HCT116 (cell line): ENCODE results near the gene EHMT1. TPM values are rescaled to one million over a fixed set of nuclear protein-coding genes. Genes with fewer than 3 reads are reported as not detected.
A peak's percentile ranks its signal among the peaks of the same experiment; 100 is the strongest.

Experiments used
- ATAC-seq: fragments of 200-7000 bp; cut with Tn5 transposase; 2 replicates; pipeline ENCODE4 v1.9.1; 2020; ENCODE audit warnings: mild to moderate bottlenecking, moderate library complexity
- BruUV-seq: library from RNA; stranded (reverse); fragments of 400-500 nt; replicated peaks from 2 replicates; lab custom pipeline; 2021; lab: Mats Ljungman, UMichigan
- CTCF ChIA-PET: fragments of 300-600 bp; sonication (Branson Sonifier 250); formaldehyde crosslinking; loops from one replicate; lab custom pipeline; 2021; ENCODE audit warnings: antibody characterized with exemption; lab: Charles Lee
- POLR2A ChIA-PET: fragments of 300-600, 350-600 bp; sonication (Branson Sonifier 250); formaldehyde crosslinking; loops from one replicate; lab custom pipeline; 2021; ENCODE audit warnings: antibody characterized with exemption; lab: Charles Lee
- RAD21 ChIA-PET, 2 experiments: fragments of 300-600 bp; sonication (Branson Sonifier 250); formaldehyde crosslinking; loops; one replicate each; lab custom pipeline; 2023; ENCODE audit warnings: low total read pairs in 2 of 2; ENCODE audit not compliant: uncharacterized antibody in 2 of 2, unreplicated experiment in 2 of 2, low non-redundant PET in 1 of 2; lab: Charles Lee
- DNase-seq: peaks from one replicate; pipeline ENCODE4 v3.0.0-alpha.2; 2010; ENCODE audit warnings: low read depth, low spot score
- H2AFZ ChIP-seq: fragments of 200-600 bp; shearing (Covaris generic), sonication (generic); 2 replicates; pipeline ENCODE4 v1.6.1; 2017; ENCODE audit warnings: low read depth, mixed run types, mixed read lengths, antibody characterized with exemption, low read length; ENCODE audit not compliant: poor library complexity, severe bottlenecking
- H3K27ac ChIP-seq: 2 replicates; pipeline ENCODE4 v1.5.1; 2012; ENCODE audit warnings: low read depth, low read length
- H3K27me3 ChIP-seq: fragments of 200-600 bp; sonication (generic); 2 replicates; pipeline ENCODE4 v1.6.1; 2016; ENCODE audit warnings: mixed run types, low read length, mixed read lengths; ENCODE audit not compliant: insufficient read depth
- H3K36me3 ChIP-seq, 2 experiments: fragments of 200-500 bp in 1 of 2; fragments of 200-600 bp in 1 of 2; sonication (Bioruptor generic) in 1 of 2; sonication (generic) in 1 of 2; 2 replicates each; pipeline versions ENCODE4 v1.5.1 to v1.6.1; 2014 to 2016; ENCODE audit warnings: low read length in 2 of 2, inconsistent platforms in 1 of 2, mixed read lengths in 1 of 2, mixed run types in 1 of 2; ENCODE audit not compliant: insufficient read depth in 2 of 2, control insufficient read depth in 1 of 2
- H3K4me1 ChIP-seq, 2 experiments: fragments of 200-600 bp in 1 of 2; sonication (generic) in 1 of 2; 2 replicates each; pipeline versions ENCODE4 v1.5.1 to v1.6.1; 2012 to 2017; ENCODE audit warnings: low read length in 2 of 2, inconsistent platforms in 1 of 2, mild to moderate bottlenecking in 1 of 2, mixed read lengths in 1 of 2, mixed run types in 1 of 2, moderate library complexity in 1 of 2; ENCODE audit not compliant: insufficient read depth in 2 of 2, control insufficient read depth in 1 of 2
- H3K4me2 ChIP-seq: fragments of 200-600 bp; sonication (generic); 2 replicates; pipeline ENCODE4 v1.6.1; 2017; ENCODE audit warnings: mixed run types, low read length, mixed read lengths
- H3K4me3 ChIP-seq, 2 experiments: fragments of 200-600 bp in 1 of 2; sonication (generic) in 1 of 2; replicated peaks in 1 of 2; 2 replicates each; pipeline ENCODE4 v1.5.1; 2011 to 2016; ENCODE audit warnings: low read length in 2 of 2, control low read depth in 1 of 2, low read depth in 1 of 2, mild to moderate bottlenecking in 1 of 2, mixed read lengths in 1 of 2, mixed run types in 1 of 2
- H3K79me2 ChIP-seq: fragments of 200-600 bp; sonication (generic); 2 replicates; pipeline ENCODE4 v1.6.1; 2017; ENCODE audit warnings: mild to moderate bottlenecking, mixed run types, low read length, moderate library complexity, mixed read lengths; ENCODE audit not compliant: insufficient read depth
- H3K9ac ChIP-seq: fragments of 200-600 bp; sonication (generic); 2 replicates; pipeline ENCODE4 v1.6.1; 2016; ENCODE audit warnings: low read length, mixed read lengths
- H3K9me2 ChIP-seq: fragments of 200-600 bp; sonication (generic), shearing (Covaris generic); 2 replicates; pipeline ENCODE4 v1.6.1; 2017; ENCODE audit warnings: mixed run types, mild to moderate bottlenecking, moderate library complexity; ENCODE audit not compliant: insufficient read depth
- H3K9me3 ChIP-seq, 2 experiments: fragments of 200-500 bp in 1 of 2; fragments of 200-600 bp in 1 of 2; sonication (Bioruptor generic) in 1 of 2; sonication (generic) in 1 of 2; 2 replicates each; pipeline ENCODE4 v1.6.1; 2014 to 2017; ENCODE audit warnings: low read length in 2 of 2, mixed read lengths in 2 of 2, inconsistent platforms in 1 of 2, low read depth in 1 of 2, mild to moderate bottlenecking in 1 of 2, mixed run types in 1 of 2, moderate library complexity in 1 of 2; ENCODE audit not compliant: control insufficient read depth in 1 of 2, insufficient read depth in 1 of 2
- H4K20me1 ChIP-seq: fragments of 200-600 bp; sonication (generic), shearing (Covaris generic); 2 replicates; pipeline ENCODE4 v1.6.1; 2017; ENCODE audit warnings: mixed run types, mild to moderate bottlenecking, moderate library complexity; ENCODE audit not compliant: insufficient read depth
- CEBPB ChIP-seq: IDR thresholded peaks from 2 replicates; pipeline ENCODE4 v1.6.1; 2012; ENCODE audit warnings: low read depth
- EGR1 ChIP-seq: IDR thresholded peaks from 2 replicates; pipeline ENCODE4 v1.6.1; 2012; ENCODE audit warnings: low read depth
- ELF1 ChIP-seq: IDR thresholded peaks from 2 replicates; pipeline ENCODE4 v1.6.1; 2012; ENCODE audit warnings: low read depth, borderline replicate concordance
- EZH2 ChIP-seq: fragments of 200-600 bp; sonication (generic); IDR thresholded peaks from 2 replicates; pipeline ENCODE4 v1.6.1; 2017; ENCODE audit warnings: antibody characterized with exemption, mixed run types
- EZH2phosphoT487 ChIP-seq: fragments of 200-600 bp; IDR thresholded peaks from 2 replicates; pipeline ENCODE4 v1.6.1; 2018; ENCODE audit warnings: antibody characterized with exemption, borderline replicate concordance
- FOSL1 ChIP-seq: IDR thresholded peaks from 2 replicates; pipeline ENCODE4 v1.6.1; 2012; ENCODE audit warnings: low read depth
- JUND ChIP-seq: IDR thresholded peaks from 2 replicates; pipeline ENCODE4 v1.6.1; 2012
- MAX ChIP-seq: IDR thresholded peaks from 2 replicates; pipeline ENCODE4 v1.6.1; 2012
- POLR2A ChIP-seq: IDR thresholded peaks from 2 replicates; pipeline ENCODE4 v1.7.0; 2011; ENCODE audit warnings: borderline replicate concordance; ENCODE audit not compliant: insufficient read depth, insufficient read length; ENCODE audit errors: extremely low read depth
- RAD21 ChIP-seq: IDR thresholded peaks from 2 replicates; pipeline ENCODE4 v1.6.1; 2012; ENCODE audit warnings: low read depth, mild to moderate bottlenecking
- SIN3A ChIP-seq: IDR thresholded peaks from 2 replicates; pipeline ENCODE4 v1.6.1; 2012; ENCODE audit warnings: low read depth
- SP1 ChIP-seq: IDR thresholded peaks from 2 replicates; pipeline ENCODE4 v1.6.1; 2012; ENCODE audit warnings: low read depth
- SRF ChIP-seq: IDR thresholded peaks from 2 replicates; pipeline ENCODE4 v1.6.1; 2012; ENCODE audit warnings: low read depth
- TCF7L2 ChIP-seq: IDR thresholded peaks from 2 replicates; pipeline ENCODE4 v1.7.0; 2011; ENCODE audit warnings: borderline replicate concordance, inconsistent platforms; ENCODE audit not compliant: insufficient read depth, insufficient read length; ENCODE audit errors: extremely low read depth
- YY1 ChIP-seq: IDR thresholded peaks from 2 replicates; pipeline ENCODE4 v1.6.1; 2011; ENCODE audit warnings: low read length, low read depth, moderate library complexity, mild to moderate bottlenecking; ENCODE audit not compliant: insufficient replicate concordance; ENCODE audit errors: extremely low read depth
- ZBTB33 ChIP-seq: IDR thresholded peaks from 2 replicates; pipeline ENCODE4 v1.6.1; 2011; ENCODE audit warnings: mild to moderate bottlenecking, low read length, moderate library complexity; ENCODE audit not compliant: insufficient replicate concordance; ENCODE audit errors: extremely low read depth
- ZFX ChIP-seq: fragments of 450-650 bp; IDR thresholded peaks from 2 replicates; pipeline ENCODE4 v1.6.1; 2017
- intact Hi-C: fragments of 100-400 bp; cut with micrococcal nuclease; formaldehyde crosslinking; loops from 2 replicates; pipeline ENCODE4 v1.10.0; 2022
- total RNA-seq: library from RNA; stranded (reverse); gene quantifications from one replicate; pipeline ENCODE4 v1.2.1, GENCODE V29; 2021; ENCODE audit not compliant: unreplicated experiment
- TF ChIP-seq, protein P1 (sequence below), 3 experiments: fragments of 200-600 bp in 1 of 3; sonication (generic) in 1 of 3; IDR thresholded peaks in 2 of 3; conservative IDR thresholded peaks in 1 of 3; 2 replicates each; pipeline ENCODE4 v1.5.1; 2012 to 2017; ENCODE audit warnings: low read depth in 2 of 3, low read length in 2 of 3, antibody characterized with exemption in 1 of 3, borderline replicate concordance in 1 of 3, control low read depth in 1 of 3, mild to moderate bottlenecking in 1 of 3, mixed read lengths in 1 of 3, mixed run types in 1 of 3, moderate library complexity in 1 of 3; ENCODE audit not compliant: insufficient read depth in 1 of 3

EHMT1 gene
- total RNA-seq, 1 experiment from 2014 or later: 86.1 TPM

DNA sequence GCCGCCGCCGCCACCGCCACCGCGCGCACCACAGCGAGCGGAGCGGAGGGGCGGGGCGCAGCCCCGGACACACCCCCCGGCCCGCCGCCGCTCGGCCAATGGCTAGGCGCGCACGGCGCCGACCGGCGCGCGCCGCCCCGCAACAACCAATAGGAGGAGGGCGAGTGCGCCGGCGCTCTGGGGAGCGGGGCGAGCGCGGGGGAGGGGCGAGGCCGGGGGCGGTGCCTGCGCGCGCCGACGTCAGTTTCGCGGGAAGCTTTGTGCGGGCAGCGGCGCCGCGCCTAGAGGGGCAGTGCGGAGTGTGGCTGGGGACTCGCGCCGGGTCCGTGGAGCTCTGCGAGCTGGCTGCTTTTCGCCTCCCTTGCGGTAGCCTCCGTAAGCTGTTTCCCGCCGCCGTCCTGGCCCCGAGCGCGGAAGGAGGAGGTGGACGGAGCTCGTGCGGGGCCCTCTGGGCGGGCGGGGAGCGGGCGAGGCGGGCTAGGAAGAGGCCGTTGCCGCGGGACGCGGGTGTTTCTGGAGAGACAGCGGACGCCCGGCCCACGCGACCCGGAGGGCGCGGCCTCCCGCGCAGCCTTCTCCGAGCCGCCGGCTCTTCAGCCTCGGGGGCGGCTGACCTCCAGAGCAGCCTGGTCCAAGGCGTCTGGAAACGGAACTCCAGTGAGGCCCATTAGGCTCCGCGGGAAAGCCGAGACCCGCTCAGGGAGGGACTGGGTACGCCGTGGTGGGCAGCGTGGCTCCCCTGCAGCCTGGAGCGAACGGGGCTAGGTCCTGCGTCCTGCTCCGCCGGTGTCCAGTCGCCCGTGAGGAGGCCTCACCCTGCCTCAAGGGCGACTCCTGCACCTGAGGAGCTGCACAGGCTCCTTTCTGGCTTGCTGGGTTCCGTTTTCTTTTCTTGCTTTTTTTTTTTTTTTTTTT, 28.1 kb upstream of the EHMT1 start, which contains the start of gene ZMYND19:
Gene ZMYND19 (minus strand): TSS at position 44 of the 915 bp plus-strand sequence. CDS start 249 bp downstream, outside the sequence.
- ChIA-PET RAD21 (interaction anchor here in 1 of 2 experiments (0.6 kb wide), 1 partner anchor 8 kb away, joined by 3 read pairs; no protein-coding TSS in a partner anchor), POLR2A (interaction anchor here (1.0 to 1.5 kb wide), 4 partner anchors 12 to 504 kb away, joined by 3 to 6 read pairs (median 4); partner anchors contain the start of genes ARRDC1 and MAN1B1), CTCF (interaction anchor here (0.8 to 2.0 kb wide), 5 partner anchors 9 to 82 kb away, joined by 3 to 11 read pairs (median 4); partner anchors contain the start of genes ARRDC1 and DPH7)
- H3K4me2 ChIP-seq: peak within 1 kb of the TSS; percentile 97
- H4K20me1 ChIP-seq: no peaks in the 10 kb centered on the region
- intact Hi-C loops: no loop called here
- peak within 1 kb of the TSS; percentile 75 for H3K27ac ChIP-seq
- peak within 1 kb of the TSS; percentile 94 for H3K9ac ChIP-seq
- H3K4me1 ChIP-seq: peaks cover 11 to 20% of the 10 kb centered on the region in 2 experiments; a peak in 2 of 4 replicates
- H3K27me3 ChIP-seq: no peaks in the 10 kb centered on the region
- peak; percentile 62 for DNase-seq
- H3K9me2 ChIP-seq: no peaks in the 10 kb centered on the region
- BruUV-seq: no TSS peak
- no peaks in the 10 kb centered on the region for H3K9me3 ChIP-seq
- H3K79me2 ChIP-seq: peaks cover 41% of the 10 kb centered on the region
- peak; percentile 94 for ATAC-seq
- H3K4me3 ChIP-seq: peak within 1 kb of the TSS; percentile 80 to 91
- H2AFZ ChIP-seq: no peak within 1 kb of the TSS
- H3K36me3 ChIP-seq: peaks cover 23 to 35% of the 10 kb centered on the region in 2 experiments; a peak in 3 of 4 replicates
- TF ChIP-seq POLR2A (no peak), RAD21 (no peak), JUND (no peak), EZH2phosphoT487 (no peak), ZBTB33 (no peak), MAX (peak; percentile 53; the same call in 1 of the 2 replicates), EZH2 (no peak), FOSL1 (no peak), TCF7L2 (peak; percentile 66), ELF1 (no peak), SP1 (no peak; the same call in 1 of the 2 replicates), SRF (no peak), SIN3A (peak; percentile 75), EGR1 (peak; percentile 54), CEBPB (no peak), ZFX (no peak; the same call in 1 of the 2 replicates), YY1 (peak; percentile 28)
- TF ChIP-seq, protein P1, sequence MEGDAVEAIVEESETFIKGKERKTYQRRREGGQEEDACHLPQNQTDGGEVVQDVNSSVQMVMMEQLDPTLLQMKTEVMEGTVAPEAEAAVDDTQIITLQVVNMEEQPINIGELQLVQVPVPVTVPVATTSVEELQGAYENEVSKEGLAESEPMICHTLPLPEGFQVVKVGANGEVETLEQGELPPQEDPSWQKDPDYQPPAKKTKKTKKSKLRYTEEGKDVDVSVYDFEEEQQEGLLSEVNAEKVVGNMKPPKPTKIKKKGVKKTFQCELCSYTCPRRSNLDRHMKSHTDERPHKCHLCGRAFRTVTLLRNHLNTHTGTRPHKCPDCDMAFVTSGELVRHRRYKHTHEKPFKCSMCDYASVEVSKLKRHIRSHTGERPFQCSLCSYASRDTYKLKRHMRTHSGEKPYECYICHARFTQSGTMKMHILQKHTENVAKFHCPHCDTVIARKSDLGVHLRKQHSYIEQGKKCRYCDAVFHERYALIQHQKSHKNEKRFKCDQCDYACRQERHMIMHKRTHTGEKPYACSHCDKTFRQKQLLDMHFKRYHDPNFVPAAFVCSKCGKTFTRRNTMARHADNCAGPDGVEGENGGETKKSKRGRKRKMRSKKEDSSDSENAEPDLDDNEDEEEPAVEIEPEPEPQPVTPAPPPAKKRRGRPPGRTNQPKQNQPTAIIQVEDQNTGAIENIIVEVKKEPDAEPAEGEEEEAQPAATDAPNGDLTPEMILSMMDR (IDR thresholded peaks at IDR 0.05 in 2 of 3, conservative IDR thresholded peaks at IDR 0.05 in 1 of 3; ENCODE audit: borderline replicate concordance in 1 of 3, insufficient read depth in 1 of 3, low read depth in 2 of 3, low read length in 2 of 3): 0 out of 6 replicates have a peak, but pooled peaks of 1 of the 3 experiments have one; percentile 6
